Activated CD8-positive, alpha-beta memory T cell treated with anti-CD3 and anti-CD28 coated beads, Interleukin-2, amount 10 ng/mL, durations not matched to agents 7 days and 5 days (primary cell): ENCODE data around the gene HSPH1. TPM values are rescaled to one million over a fixed set of nuclear protein-coding genes. Genes with fewer than 3 reads are reported as not detected.

Experiments
- ATAC-seq: fragments of 150-1000 bp; cut with Tn5 transposase; one replicate; pipeline ENCODE4 v1.10.0; 2021; ENCODE audit warnings: moderate library complexity
- CTCF ChIA-PET: fragments of 350-600 bp; sonication (Branson Sonifier 250); formaldehyde crosslinking; loops from one replicate; lab custom pipeline; 2021; ENCODE audit warnings: antibody characterized with exemption; lab: Charles Lee
- DNase-seq: peaks from one replicate; pipeline ENCODE4 v3.0.0-alpha.2; 2020
- H3K27ac Mint-ChIP-seq: one replicate; pipeline ENCODE4 v1.8.0; 2021; ENCODE audit warnings: mild to moderate bottlenecking, mixed read lengths
- H3K27me3 Mint-ChIP-seq: one replicate; pipeline ENCODE4 v1.8.0; 2021; ENCODE audit warnings: mixed read lengths
- H3K36me3 Mint-ChIP-seq: one replicate; pipeline ENCODE4 v1.8.0; 2021; ENCODE audit warnings: mild to moderate bottlenecking, mixed read lengths
- H3K4me1 Mint-ChIP-seq: one replicate; pipeline ENCODE4 v1.8.0; 2021; ENCODE audit warnings: mixed read lengths
- H3K4me3 Mint-ChIP-seq: one replicate; pipeline ENCODE4 v1.8.0; 2021; ENCODE audit warnings: mild to moderate bottlenecking, moderate library complexity, mixed read lengths
- H3K9me3 Mint-ChIP-seq: one replicate; pipeline ENCODE4 v1.8.0; 2022; ENCODE audit warnings: low read depth, mixed read lengths
- total RNA-seq, 2 experiments: library from RNA; stranded (reverse); gene quantifications; one replicate each; pipeline ENCODE4 v1.2.3, GENCODE V29; 2021

Gene HSPH1
- total RNA-seq, 2 experiments from 2014 or later = 141 to 202 TPM

GRCh38 chr13:31138515-31138914 is 23.2 kb downstream of the HSPH1 start:
- CTCF ChIA-PET = interaction anchor here (1.2 kb wide), 1 partner anchor 22 kb away, joined by 3 read pairs; no protein-coding TSS in a partner anchor
- H3K27ac Mint-ChIP-seq = no peak overlapping the region
- no peak for ATAC-seq
- H3K4me3 Mint-ChIP-seq = no peak overlapping the region
- H3K4me1 Mint-ChIP-seq = peaks cover 54% of the 10 kb centered on the region
- H3K27me3 Mint-ChIP-seq = no peaks in the 10 kb centered on the region
- H3K9me3 Mint-ChIP-seq = no peaks in the 10 kb centered on the region
- H3K36me3 Mint-ChIP-seq = peaks cover 76% of the 10 kb centered on the region
- no peak for DNase-seq

- CTCF ChIA-PET = no interaction called here
- Mint-ChIP-seq H3K27ac (no peak overlapping the region), H3K9me3 (no peaks in the 10 kb centered on the region), H3K4me1 (peaks cover 53% of the 10 kb centered on the region), H3K27me3 (no peaks in the 10 kb centered on the region), H3K36me3 (peaks cover 72% of the 10 kb centered on the region), H3K4me3 (no peak overlapping the region)
- DNase-seq (no peak), ATAC-seq (no peak)
Observed at GRCh38 chr13:31136724-31137123, 25.0 kb downstream of the HSPH1 start.

- peaks cover 51% of the 10 kb centered on the region for H3K4me1 Mint-ChIP-seq
- peak; percentile 59 for ATAC-seq
- CTCF ChIA-PET = interaction anchor here (2.5 kb wide), 1 partner anchor 89 kb away, joined by 9 read pairs; no protein-coding TSS in a partner anchor
Observed at GRCh38 chr13:31134039-31134711, 27.5 kb downstream of the HSPH1 start.

GRCh38 chr13:31133621-31134020 is 28.1 kb downstream of the HSPH1 start:
- Mint-ChIP-seq H3K27me3 (peaks cover 6% of the 10 kb centered on the region), H3K9me3 (no peaks in the 10 kb centered on the region), H3K36me3 (peaks cover 49% of the 10 kb centered on the region), H3K27ac (peak overlapping the region; percentile 47), H3K4me3 (no peak overlapping the region), H3K4me1 (peaks cover 47% of the 10 kb centered on the region)
- DNase-seq (no peak), ATAC-seq (no peak)
- CTCF ChIA-PET = interaction anchor here (2.5 kb wide), 1 partner anchor 88 kb away, joined by 9 read pairs; no protein-coding TSS in a partner anchor

More at GRCh38 chr13:31134039-31134711, 27.5 kb downstream of the HSPH1 start:
- H3K36me3 Mint-ChIP-seq = peaks cover 54% of the 10 kb centered on the region
- H3K27me3 Mint-ChIP-seq = peaks cover under 1% of the 10 kb centered on the region
- no peak for DNase-seq
- no peaks in the 10 kb centered on the region for H3K9me3 Mint-ChIP-seq
- no peak overlapping the region for H3K4me3 Mint-ChIP-seq
- H3K27ac Mint-ChIP-seq = peak overlapping the region; percentile 47

GRCh38 chr13:31131470-31131961 is 30.2 kb downstream of the HSPH1 start:
- Mint-ChIP-seq H3K9me3 (no peaks in the 10 kb centered on the region), H3K36me3 (peaks cover 31% of the 10 kb centered on the region), H3K4me3 (no peak overlapping the region), H3K27me3 (peaks cover 20% of the 10 kb centered on the region), H3K4me1 (peaks cover 34% of the 10 kb centered on the region), H3K27ac (no peak overlapping the region)
- ATAC-seq = peak; percentile 10
- CTCF ChIA-PET = no interaction called here
- no peak for DNase-seq

GRCh38 chr13:31129419-31129818 is 32.3 kb downstream of the HSPH1 start:
- Mint-ChIP-seq H3K27ac (no peak overlapping the region), H3K4me3 (no peak overlapping the region), H3K27me3 (peaks cover 34% of the 10 kb centered on the region), H3K4me1 (peaks cover 22% of the 10 kb centered on the region), H3K36me3 (peaks cover 19% of the 10 kb centered on the region), H3K9me3 (no peaks in the 10 kb centered on the region)
- CTCF ChIA-PET = no interaction called here
- no peak for ATAC-seq
- DNase-seq = no peak

- CTCF ChIA-PET = interaction anchor here (1.2 kb wide), 1 partner anchor 12 kb away, joined by 3 read pairs; no protein-coding TSS in a partner anchor
- DNase-seq (no peak), ATAC-seq (no peak)
- H3K27me3 Mint-ChIP-seq = peaks cover 71% of the 10 kb centered on the region
- H3K4me3 Mint-ChIP-seq = no peak overlapping the region
- H3K27ac Mint-ChIP-seq = no peak overlapping the region
- no peaks in the 10 kb centered on the region for H3K9me3 Mint-ChIP-seq
- H3K36me3 Mint-ChIP-seq = no peaks in the 10 kb centered on the region
- peaks cover 11% of the 10 kb centered on the region for H3K4me1 Mint-ChIP-seq
Observed at GRCh38 chr13:31124204-31124603, 37.5 kb downstream of the HSPH1 start.

- CTCF ChIA-PET = no interaction called here
- peaks cover 71% of the 10 kb centered on the region for H3K27me3 Mint-ChIP-seq
- no peak for DNase-seq
- no peaks in the 10 kb centered on the region for H3K36me3 Mint-ChIP-seq
- no peak overlapping the region for H3K27ac Mint-ChIP-seq
- no peaks in the 10 kb centered on the region for H3K9me3 Mint-ChIP-seq
- H3K4me1 Mint-ChIP-seq = peaks cover 11% of the 10 kb centered on the region
- no peak for ATAC-seq
- H3K4me3 Mint-ChIP-seq = no peak overlapping the region
Observed at GRCh38 chr13:31122544-31123260, 39.0 kb downstream of the HSPH1 start.

- CTCF ChIA-PET = no interaction called here
- Mint-ChIP-seq H3K9me3 (no peaks in the 10 kb centered on the region), H3K4me3 (no peak overlapping the region), H3K4me1 (peaks cover 11% of the 10 kb centered on the region), H3K27ac (no peak overlapping the region), H3K36me3 (no peaks in the 10 kb centered on the region), H3K27me3 (peaks cover 75% of the 10 kb centered on the region)
- ATAC-seq (no peak), DNase-seq (no peak)
Observed at GRCh38 chr13:31122143-31122542, 39.6 kb downstream of the HSPH1 start.

GRCh38 chr13:31121379-31122140 is 40.1 kb downstream of the HSPH1 start:
- Mint-ChIP-seq H3K4me3 (no peak overlapping the region), H3K4me1 (peaks cover 11% of the 10 kb centered on the region), H3K9me3 (no peaks in the 10 kb centered on the region), H3K27me3 (peaks cover 75% of the 10 kb centered on the region), H3K27ac (no peak overlapping the region), H3K36me3 (no peaks in the 10 kb centered on the region)
- DNase-seq (no peak), ATAC-seq (no peak)
- CTCF ChIA-PET = no interaction called here

- Mint-ChIP-seq H3K27ac (no peak overlapping the region), H3K36me3 (no peaks in the 10 kb centered on the region), H3K27me3 (peaks cover 81% of the 10 kb centered on the region), H3K4me3 (no peak overlapping the region), H3K4me1 (peaks cover 11% of the 10 kb centered on the region), H3K9me3 (no peaks in the 10 kb centered on the region)
- no peak for ATAC-seq
- CTCF ChIA-PET = no interaction called here
- no peak for DNase-seq
Observed at GRCh38 chr13:31119966-31120700, 41.6 kb downstream of the HSPH1 start.

- Mint-ChIP-seq H3K9me3 (no peaks in the 10 kb centered on the region), H3K36me3 (no peaks in the 10 kb centered on the region), H3K27me3 (peaks cover 79% of the 10 kb centered on the region), H3K27ac (no peak overlapping the region), H3K4me1 (peaks cover 11% of the 10 kb centered on the region), H3K4me3 (no peak overlapping the region)
- DNase-seq = no peak
- CTCF ChIA-PET = no interaction called here
- ATAC-seq = no peak
Observed at GRCh38 chr13:31119526-31119925, 42.2 kb downstream of the HSPH1 start.

- no peak overlapping the region for H3K27ac Mint-ChIP-seq
- DNase-seq (no peak), ATAC-seq (no peak)
- H3K4me3 Mint-ChIP-seq = no peak overlapping the region
- H3K9me3 Mint-ChIP-seq = no peaks in the 10 kb centered on the region
- H3K36me3 Mint-ChIP-seq = no peaks in the 10 kb centered on the region
- H3K4me1 Mint-ChIP-seq = peaks cover 11% of the 10 kb centered on the region
- peaks cover 77% of the 10 kb centered on the region for H3K27me3 Mint-ChIP-seq
- CTCF ChIA-PET = no interaction called here
Observed at GRCh38 chr13:31116224-31116623, 45.5 kb downstream of the HSPH1 start.
